ENCODE measurements around the gene CAVIN1.
"Not testable (repeated sequence)": the region's sequence is repeated elsewhere in the genome, so short reads cannot be mapped to it uniquely, and the experiment has no call there.

CAVIN1 gene

DNA sequence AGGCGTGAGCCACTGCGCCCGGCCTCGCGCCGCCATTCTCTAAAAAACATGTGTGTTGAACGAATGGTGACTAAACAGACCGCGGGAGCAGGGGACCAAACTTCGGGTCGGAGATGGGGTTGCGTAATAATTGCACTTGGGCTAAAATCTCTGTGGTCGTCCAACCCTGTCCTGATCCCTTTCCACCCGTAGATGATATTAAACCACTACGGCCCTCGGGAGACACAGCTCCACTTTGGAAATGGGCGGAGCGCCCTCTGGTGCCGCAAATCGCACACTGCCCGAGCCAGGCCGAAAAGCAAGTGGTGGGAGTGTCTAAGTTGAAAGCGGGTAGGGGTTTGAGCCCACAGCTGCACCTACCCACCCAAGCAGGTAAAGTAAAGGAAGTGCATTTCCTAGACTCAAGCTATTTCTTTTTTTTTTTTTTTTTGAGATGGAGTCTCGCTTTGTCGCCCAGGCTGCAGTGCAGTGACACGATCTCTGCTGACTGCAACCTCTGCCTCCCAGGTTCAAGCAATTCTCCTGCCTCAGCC is 17.0 kb downstream of the CAVIN1 start:
- DNase-seq (ENCODE audit: low spot score) = peak; percentile 87

DNA sequence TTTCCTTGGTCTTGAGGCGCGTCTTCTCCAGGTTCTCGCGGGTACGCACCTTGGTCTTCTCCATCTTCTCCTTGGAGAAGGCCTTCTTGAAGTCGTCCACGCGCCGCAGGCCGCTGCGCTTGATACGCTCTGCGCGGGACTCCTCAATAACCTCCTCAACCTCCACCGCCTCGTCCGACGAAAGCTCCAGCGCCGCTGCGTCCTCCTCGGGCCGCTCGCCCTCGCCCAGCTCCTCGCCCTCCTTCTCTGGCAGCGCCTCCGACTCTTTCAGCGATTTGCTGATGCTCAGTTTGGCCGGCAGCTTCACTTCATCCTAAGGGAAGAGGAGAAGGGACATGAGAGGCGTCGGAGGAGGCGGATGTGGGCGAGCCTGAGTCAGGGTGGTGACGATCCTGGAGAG is 18.0 kb downstream of the CAVIN1 start:
- no peak for DNase-seq (ENCODE audit: low spot score)

DNA sequence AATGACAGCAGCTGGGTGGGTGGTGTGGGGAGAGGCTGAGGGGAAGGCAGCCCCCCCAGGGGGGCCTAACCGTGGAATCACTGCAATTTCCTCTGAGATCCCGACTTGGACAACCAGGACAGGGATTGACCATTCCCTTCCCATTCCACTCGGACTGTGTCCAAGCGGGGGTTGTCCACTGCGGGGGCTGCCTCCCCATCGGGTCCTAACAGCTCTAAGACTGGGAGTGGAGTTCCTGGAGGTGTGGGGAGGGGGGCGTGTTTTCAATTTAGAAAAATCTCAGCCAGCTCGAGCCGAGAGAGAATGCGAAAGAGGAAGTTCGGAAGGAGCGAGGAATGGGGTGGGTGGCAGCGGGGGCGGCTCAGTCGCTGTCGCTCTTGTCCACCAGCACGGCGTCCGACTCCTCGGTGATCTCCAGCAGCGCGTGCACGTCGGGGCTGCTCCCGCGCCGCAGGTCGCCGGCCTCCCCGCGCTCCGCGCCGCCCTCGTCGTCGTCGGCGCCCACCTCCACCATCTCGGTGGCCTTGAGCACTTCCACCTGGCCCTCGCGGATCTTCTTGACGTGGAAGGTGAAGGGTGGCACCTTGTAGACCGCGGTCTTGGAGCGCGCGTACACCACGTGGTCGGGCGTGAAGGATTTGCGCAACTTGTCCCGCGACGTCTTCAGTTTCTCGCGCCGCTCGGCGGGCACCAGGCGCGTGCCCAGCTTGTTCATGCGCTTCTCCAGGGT is 18.6 kb downstream of the CAVIN1 start:
- DNase-seq (ENCODE audit: low spot score) = no peak

DNA sequence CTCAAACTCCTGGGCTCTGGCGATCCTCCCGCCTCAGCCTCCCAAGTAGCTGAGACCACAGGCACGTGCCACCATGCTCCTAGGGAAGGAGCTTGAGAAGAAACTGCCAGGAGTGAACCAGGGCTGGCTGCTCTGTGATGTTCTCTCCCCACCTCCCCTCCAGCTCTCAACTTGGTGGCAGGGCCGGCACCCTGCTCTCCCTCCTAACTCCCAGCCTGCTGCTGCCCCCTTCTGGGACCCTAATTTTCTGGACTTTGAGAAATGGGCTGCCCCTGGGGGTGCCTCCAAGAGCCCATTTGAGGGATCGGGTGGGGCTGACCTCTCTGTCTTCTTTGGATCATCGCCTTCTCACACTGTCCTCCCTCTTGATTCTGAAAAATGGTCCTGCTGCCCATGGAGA is 19.9 kb downstream of the CAVIN1 start:
- DNase-seq (ENCODE audit: low spot score) = peak; percentile 39

DNA sequence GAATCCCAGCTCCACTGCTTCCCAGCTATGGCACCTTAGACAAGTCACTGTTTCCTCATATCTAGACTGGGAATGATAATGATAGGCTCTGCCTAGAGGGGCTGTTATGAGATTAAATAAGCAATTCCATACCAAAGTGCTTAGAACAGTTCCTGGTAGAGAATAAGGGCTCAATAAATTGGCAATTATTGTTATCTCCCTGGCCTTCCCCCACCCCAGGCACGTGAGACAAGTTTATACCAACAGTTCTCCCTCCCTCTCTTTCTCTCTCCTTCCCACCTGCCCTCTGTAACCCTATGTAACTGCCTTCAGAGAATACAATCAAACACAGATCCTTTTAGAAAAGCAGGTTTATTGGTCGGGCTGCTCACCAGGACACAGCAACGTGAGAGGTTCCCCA is 20.9 kb downstream of the CAVIN1 start:
- no peak for DNase-seq (ENCODE audit: low spot score)

DNA sequence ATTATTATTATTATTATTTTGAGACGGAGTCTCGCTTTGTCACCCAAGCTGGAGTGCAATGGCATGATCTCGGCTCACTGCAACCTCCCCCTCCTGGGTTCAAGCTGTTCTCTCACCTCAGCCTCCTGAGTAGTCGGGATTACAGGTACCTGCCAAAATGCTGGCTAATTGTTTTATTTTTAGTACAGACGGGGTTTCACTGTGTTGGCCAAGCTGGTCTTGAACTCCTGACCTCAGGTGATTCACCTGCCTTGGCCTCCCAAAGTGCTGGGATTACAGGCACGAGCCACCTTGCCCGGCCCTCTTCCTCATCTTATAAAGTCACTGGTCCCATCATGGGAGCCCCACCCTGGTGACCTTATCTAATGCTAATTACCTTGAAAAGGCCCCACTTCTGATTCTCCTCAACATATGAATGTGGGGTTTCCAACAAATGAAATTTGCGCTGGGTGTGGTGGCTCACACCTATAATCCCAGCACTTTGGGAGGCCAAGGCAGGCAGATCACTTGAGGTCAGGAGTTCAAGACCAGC is 22.1 kb downstream of the CAVIN1 start:
- DNase-seq (ENCODE audit: low spot score) = not testable (repeated sequence)

DNA sequence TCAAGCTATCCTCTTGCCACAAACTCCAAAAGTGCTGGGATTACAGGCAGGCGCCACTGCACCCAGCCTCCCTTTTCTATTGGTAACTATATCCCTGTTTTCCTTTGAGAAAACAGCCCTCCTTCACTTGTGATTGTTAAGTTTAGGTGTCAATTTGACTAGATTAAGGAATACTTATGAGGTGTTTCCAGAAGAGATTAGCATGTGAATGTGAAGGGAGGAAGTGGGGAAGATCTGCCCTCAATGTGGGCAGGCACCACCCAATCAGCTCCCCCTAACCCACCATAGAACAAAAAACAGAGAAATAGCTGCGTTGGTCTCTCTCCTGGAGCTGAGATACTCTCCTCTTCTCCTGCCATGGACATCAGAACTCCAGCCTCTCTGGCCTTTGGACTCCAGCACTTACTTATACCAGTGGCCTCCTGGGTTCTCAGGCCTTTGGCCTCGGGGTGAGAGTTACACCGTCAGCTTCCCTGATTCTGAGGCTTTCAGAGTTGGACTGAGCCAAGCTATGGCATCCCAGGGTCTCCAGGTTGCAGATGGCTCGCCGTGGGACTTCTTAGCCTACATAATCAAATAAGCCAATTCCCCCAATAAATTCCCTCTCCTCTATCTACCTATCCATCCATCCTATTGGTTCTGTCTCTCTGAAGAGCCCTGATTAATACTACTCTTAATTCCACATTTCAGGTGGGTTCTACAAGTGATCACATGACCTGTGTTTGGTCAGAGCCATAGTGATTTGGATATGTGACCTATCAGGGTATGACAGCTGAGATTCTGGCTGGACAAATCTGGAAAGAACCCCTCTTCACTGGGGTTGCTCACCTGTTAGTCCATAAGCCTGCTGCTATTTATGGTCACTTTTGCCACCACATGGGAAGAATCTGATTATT is 22.9 kb downstream of the CAVIN1 start:
- DNase-seq (ENCODE audit: low spot score) = no peak

DNA sequence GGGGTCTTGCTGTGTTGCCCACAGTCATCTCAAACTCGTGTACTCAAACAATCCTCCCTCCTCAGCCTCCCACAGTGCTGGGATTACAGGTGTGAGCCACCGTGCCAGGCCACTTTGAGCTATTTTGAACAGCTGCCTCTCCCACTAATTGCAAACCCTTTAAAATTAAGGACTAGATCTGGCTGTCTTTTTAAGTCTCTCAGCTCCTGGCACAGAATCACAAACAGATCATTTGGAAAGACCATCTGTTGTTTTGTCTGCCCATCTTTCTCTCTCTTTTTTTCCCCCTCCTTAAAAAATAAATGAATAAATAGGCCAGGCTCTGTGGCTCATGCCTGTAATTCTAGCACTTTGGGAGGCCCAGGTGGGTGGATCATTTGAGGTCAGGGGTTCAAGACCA is 23.9 kb downstream of the CAVIN1 start:
- no peak for DNase-seq (ENCODE audit: low spot score)

DNA sequence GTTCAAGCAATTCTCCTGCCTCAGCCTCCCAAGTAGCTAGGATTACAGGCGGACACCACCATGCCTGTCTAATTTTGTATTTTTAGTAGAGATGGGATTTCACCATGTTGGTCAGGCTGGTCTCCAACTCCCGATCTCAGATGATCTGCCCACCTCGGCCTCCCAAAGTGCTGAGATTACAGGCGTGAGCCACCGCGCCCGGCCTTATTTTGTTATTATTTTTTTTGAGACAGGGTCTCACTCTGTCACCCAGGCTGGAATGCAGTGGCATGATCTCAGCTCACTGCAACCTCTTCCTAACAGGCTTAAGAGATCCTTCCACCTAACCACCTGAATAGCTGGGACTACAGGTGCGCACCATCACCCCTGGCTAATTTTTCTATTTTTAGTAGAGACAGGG is 27.5 kb downstream of the CAVIN1 start:
- not testable (repeated sequence) for DNase-seq (ENCODE audit: low spot score)

DNA sequence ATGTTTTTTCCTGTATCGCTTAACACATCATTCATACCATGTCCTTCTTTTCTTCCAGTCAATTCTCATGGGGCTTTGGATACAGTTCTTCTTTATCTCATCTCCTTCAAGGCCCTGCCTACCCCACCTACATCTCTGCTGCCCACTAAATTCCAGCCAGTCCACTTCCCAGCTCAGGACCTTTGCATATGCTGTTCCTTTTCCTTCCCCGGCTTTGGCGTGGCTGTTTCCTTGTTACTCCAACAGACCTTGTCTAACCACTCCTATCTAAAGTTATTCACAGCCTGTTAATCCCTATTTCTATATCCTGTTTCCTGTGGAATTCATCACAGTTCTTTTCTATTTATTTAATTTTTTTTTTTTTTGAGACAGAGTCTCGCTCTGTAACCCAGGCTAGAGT is 28.2 kb downstream of the CAVIN1 start:
- no peak for DNase-seq (ENCODE audit: low spot score)

DNA sequence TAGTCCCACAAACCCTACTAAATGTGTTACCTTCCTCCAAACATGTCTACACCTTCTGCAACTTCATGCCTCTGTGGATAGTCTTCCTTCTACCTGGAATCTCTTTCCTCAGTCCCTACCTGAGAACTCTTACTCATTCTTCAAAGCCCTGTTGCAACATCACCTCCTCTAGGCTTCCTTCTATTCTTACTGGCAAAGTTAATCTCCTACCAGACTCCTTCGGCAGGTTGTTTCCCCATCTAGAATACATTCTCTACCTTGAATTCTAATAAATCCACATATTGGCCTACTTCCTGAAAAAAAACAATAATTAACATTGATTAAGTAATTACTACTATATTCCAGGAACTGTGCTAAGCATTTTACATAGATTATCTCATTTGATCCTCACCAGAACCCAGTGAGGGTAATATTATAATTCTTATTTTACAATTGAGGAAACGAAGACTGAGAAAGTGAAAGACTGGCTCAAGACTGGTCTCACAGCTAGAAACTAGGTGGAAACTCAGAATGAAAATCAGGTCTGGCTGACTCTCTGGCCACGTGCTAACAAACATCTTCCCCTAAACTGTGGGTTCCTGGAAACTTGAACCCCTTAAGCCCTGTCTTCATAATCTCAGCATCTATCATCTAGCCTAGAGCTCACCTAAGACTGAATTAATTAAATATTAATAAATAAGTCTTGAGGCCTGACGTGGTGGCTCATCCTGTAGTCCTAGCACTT is 30.2 kb downstream of the CAVIN1 start:
- DNase-seq (ENCODE audit: low spot score) = no peak

DNA sequence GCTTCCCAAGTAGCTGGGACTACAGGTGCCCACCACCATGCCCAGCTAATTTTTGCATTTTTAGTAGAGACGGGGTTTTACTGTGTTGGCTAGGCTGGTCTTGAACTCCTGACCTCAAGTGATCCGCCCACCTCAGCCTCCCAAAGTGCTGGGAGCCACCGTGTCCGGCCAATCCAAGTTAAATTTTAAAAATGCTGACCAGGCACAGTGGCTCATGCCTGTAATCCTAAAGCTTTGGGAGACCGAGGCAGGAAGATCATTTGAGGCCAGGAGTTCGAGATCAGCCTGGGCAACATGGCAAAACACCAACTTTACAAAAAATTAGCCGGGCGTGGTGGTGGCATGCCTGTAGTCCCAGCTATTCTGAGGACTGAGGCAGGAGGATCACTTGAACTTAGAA is 31.6 kb downstream of the CAVIN1 start:
- DNase-seq (ENCODE audit: low spot score) = not testable (repeated sequence)

DNA sequence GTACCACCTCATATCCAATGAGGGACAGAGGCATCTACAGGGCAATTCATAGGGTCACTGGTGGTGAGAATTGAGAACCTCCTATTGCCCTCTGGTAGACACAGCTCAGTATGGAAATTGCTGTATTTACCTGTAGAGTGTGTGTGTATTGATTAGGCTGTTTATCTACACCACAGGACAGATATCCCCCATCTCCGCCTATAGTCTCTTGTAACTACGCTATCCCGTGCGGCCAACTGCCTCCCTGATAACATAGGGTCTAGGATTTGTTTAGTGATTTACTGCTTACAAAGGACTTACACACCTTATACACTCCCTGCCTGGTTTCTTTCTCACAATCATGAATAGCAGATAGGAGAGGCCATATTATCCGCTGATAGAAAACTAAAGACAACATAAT is 33.2 kb downstream of the CAVIN1 start:
- no peak for DNase-seq (ENCODE audit: low spot score)

DNA sequence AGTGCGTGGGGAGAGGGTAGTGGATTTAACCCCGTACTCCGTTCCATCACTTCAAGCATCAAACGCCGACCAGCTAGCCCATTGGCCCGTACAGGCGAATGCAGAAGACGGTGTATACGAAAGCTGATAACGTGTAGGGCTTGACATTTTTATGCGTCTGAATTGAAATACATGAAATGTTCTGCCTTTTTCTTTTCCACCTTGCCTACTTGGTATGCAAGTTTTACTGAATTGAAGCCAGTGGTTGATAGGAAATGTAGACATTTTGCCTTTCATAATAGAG is 34.0 kb downstream of the CAVIN1 start:
- DNase-seq (ENCODE audit: low spot score) = no peak

DNA sequence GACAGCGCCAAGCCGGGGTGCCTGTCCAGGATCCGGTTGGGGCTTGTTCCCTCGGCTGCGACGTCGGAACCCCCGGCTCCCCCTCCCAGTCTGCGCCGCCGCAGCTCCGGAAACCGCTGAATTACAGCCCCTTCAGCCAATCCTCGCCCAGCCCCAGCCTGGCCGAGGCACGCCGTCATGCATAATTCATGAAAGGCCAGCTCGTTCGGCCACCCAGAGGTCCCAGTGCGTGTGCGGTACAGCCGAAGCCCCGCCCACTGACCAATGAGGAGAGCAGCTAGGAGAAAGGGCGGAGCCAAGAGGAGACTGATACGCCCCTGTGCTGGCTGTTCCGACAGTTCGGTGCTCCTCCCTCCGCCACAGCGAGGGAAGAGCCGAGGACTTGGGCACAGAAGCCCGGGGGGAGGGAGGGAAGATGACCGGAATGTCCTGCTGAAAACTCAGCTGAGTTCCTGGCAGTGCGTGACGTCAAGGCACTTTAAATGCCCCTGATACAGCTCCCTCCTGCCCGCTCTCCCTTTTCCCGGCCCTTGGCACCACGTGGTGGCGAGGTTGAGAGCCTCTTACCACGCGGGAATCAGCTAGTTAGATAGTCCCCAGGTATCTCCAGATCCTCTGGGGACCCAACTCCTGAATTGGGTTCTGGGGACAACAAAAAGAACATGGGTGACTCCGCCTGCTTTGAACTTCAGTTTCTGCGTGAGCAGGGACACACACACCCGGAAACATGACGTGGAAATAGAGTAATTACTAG is 34.5 kb downstream of the CAVIN1 start, which contains the start of gene STAT3:
STAT3 (minus strand) TSS at position 62 of the 754 bp plus-strand sequence. CDS start 39,926 bp downstream, outside the sequence.
- DNase-seq (ENCODE audit: low spot score) = peak; percentile 100

DNA sequence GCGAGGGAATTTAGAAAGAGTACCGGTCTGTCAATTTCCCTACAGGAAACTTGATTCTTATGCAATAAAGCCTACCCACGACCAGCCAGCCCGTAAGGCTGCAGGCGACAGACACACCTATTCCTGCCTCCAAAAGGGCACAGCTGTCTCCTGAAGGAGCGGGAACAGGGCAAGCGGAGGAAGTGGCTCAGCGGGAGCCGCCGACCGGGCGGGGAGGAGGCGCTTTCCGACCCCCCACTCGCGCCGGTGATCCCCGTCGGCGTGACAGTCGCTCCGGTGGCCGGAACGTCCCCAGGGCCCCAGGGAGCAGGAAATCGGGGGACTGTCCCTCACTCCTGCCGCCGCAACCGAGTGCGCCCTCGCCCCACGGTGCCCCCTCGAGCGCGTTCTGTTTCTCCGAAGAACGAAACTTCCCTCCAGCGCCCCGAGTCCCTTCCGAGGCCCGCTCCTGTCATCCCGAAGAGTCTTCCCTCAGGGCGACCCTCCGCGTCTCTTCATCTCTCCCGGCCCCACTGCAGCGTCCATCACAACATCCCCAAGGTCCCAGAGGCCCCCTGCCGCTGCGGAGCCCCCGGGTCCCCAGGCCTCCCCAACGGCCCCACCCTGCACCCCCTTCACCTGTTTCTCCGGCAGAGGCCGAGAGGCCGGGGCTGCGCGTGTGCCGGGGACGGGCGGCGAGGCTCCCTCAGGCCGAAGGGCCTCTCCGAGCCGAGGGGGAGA is 35.2 kb downstream of the CAVIN1 start:
- DNase-seq (ENCODE audit: low spot score) = peak; percentile 18

DNA sequence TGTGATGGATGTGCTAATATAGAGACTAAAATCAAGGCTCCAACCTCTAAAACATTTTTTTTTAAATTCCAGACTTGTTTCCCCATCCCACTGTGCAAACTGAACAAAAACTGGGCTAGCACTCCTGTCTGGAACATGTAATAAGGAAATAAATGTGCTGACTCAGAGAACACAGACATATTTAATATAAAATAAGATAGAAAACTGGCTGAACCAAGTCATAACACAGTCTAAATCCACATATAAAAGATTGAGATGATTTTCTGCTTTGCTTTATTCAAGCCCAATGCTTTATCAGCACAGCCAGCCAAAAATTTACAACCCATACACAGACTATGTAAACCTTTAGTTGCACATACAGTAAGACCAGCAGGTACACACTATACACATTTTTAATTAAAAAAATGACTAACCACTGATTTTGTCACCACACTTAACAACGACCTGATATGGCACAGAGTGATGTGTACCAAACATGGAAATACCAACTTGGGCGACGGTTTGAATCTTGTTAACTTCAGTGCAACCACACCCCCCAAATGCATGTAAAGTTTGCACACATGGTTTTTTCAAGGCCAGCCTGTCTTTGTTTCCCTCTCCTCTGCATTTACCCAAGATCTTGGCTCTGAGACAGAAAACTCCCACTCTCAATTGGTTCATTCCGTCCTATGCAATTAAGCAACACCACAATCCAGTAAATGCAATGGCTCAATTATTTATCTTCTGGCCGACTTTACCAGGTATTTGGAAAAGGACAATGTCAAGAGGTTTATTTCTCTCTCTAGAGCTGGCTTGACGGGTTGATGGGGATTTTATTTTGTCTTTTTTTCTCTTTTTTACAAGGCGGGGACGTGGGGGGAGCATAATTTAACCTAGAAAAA is 36.0 kb downstream of the CAVIN1 start:
- DNase-seq (ENCODE audit: low spot score) = peak; percentile 48

DNA sequence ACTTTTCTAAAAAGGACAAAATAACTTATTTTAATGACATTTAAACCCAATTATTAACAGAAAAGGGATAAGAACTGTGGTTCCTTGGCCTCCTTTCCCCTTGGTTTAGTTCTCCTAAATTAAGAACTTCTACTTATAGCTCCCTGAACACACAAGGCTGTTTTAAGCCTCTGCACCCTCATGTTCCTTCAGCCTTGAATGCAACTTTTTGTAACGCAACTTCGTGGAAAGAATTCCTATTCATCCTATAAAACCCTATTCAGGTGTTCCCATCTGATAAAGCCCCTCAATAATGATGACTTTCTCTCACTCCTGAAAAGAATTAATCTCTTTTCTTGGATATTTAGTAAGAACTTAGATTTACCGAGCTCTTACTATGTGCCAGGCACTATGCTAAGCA is 41.2 kb downstream of the CAVIN1 start:
- DNase-seq (ENCODE audit: low spot score) = no peak

DNA sequence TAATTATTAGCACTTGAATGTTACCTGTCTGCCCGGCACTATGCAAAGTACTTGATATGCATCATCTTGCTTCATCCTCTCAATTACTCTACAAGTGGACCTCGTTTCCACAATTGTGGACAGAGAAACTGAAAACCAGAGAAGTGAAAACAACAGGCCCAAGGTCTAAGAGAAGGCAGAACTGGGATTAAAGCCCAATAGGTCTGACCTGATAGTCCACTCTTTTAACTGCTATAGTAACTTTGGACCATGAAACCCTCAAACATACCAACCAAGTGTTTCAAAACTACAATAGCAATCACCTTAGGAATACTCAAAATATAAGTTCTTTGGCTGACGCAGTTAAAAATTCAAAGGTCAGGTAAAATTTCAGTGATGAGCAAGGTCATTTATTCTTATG is 42.1 kb downstream of the CAVIN1 start:
- no peak for DNase-seq (ENCODE audit: low spot score)

Data from CD4-positive, alpha-beta T cell treated with Interleukin-2 at 100 ng/mL for 4 hours (primary cell).